ENCODE data around the gene LUZP4. TPM values are rescaled to one million over a fixed set of nuclear protein-coding genes. Genes with fewer than 3 reads are reported as not detected.

Gene LUZP4, protein sequence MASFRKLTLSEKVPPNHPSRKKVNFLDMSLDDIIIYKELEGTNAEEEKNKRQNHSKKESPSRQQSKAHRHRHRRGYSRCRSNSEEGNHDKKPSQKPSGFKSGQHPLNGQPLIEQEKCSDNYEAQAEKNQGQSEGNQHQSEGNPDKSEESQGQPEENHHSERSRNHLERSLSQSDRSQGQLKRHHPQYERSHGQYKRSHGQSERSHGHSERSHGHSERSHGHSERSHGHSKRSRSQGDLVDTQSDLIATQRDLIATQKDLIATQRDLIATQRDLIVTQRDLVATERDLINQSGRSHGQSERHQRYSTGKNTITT
- total RNA-seq, result not detected
- long read RNA-seq, result 0 reads

DNA sequence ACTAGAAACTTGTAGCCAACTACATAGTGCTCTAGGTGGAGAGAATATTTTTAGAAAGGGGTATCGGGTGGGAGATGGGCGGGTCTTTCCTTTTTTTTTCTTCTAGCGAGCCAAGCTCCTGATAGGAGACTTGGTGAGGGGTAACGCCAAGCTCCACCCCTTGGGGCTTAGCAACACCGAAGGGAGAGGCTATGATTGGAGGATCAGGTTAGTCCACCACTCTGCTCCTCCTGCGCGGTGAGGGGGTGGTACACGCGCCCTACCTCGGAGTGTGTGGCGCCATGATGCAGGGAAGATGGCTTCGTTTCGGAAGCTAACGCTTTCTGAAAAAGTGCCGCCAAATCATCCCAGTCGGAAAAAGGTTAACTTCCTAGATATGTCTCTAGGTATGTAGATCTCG lies at the start of gene LUZP4:
LUZP4 (plus strand) TSS at position 251 of the 400 bp plus-strand sequence; CDS start at position 296, 45 bp downstream.
- Histone ChIP-seq H3K4me3 (no peak within 1 kb of the TSS), H3K27me3 (ENCODE audit: low read depth) (no peaks in the 10 kb centered on the region), H3K36me3 (no peaks in the 10 kb centered on the region), H3K9me3 (no peaks in the 10 kb centered on the region), H3K4me1 (no peaks in the 10 kb centered on the region), H3K27ac (no peak within 1 kb of the TSS)
- TF ChIP-seq, protein P1, sequence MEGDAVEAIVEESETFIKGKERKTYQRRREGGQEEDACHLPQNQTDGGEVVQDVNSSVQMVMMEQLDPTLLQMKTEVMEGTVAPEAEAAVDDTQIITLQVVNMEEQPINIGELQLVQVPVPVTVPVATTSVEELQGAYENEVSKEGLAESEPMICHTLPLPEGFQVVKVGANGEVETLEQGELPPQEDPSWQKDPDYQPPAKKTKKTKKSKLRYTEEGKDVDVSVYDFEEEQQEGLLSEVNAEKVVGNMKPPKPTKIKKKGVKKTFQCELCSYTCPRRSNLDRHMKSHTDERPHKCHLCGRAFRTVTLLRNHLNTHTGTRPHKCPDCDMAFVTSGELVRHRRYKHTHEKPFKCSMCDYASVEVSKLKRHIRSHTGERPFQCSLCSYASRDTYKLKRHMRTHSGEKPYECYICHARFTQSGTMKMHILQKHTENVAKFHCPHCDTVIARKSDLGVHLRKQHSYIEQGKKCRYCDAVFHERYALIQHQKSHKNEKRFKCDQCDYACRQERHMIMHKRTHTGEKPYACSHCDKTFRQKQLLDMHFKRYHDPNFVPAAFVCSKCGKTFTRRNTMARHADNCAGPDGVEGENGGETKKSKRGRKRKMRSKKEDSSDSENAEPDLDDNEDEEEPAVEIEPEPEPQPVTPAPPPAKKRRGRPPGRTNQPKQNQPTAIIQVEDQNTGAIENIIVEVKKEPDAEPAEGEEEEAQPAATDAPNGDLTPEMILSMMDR (IDR thresholded peaks at IDR 0.05), result no peak
- no peak for DNase-seq
- intact Hi-C loops (cut with DNase I), result no loop called here
- no peak for ATAC-seq

DNA sequence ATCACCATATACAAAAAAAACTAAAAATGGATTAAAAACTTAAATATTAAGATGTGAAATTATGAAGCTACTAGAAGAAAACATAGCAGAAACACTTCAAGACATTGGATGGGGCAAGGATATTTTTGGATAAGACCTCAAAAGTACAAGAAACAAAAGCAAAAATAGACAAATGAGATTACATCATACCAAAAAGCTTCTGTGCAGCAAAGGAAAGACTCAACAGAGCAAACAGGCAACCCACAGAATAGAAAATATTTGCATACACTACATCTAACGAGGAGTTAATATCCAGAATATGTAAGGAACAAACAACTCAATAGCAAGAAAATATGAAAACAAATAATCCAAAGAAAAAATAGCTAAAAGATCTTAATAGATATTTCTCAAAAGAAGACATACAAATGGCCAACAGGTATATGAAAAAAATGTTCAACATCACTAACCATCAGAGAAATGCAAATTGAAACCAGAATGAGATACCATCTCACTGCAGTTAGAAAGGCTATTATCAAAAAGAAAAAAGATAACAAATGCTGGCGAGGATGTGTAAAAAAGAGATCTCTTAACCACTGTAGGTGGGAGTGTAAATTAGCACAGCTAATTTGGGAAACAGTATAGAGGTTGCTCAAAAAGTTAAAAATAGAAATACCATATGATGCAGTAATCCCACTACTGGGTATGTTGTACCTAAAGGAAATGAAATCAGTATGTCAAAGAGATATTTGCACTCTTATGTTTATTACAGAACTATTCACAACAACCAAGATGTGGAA lies 37.9 kb upstream of the LUZP4 start:
- H3K27me3 ChIP-seq (ENCODE audit: low read depth), result no peaks in the 10 kb centered on the region
- no peaks in the 10 kb centered on the region for H3K9me3 ChIP-seq
- intact Hi-C loops (cut with DNase I), result no loop called here
- DNase-seq, result no peak
- H3K36me3 ChIP-seq, result no peaks in the 10 kb centered on the region
- TF ChIP-seq, protein P1 (IDR thresholded peaks at IDR 0.05), result no peak
- H3K4me3 ChIP-seq, result no peak overlapping the region
- no peaks in the 10 kb centered on the region for H3K4me1 ChIP-seq
- ATAC-seq, result no peak
- no peak overlapping the region for H3K27ac ChIP-seq

DNA sequence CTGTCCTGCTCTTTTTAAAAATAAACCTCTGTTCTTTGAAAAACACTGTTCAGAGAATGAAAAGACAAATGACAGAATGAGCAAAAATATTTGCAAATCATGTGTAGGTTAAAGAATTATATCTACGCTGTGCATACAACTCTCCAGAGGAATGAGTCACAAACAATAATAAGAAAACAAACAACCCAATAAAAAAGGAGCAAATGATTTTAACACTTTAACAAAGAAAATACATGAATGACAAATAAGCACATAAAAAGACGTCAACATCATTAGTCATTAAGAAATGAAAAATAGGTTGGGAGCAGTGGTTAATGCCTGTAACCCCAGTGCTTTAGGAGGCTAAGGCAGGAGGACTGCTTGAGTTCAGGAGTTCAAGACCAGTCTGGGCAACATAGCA lies 34.5 kb upstream of the LUZP4 start:
- no peaks in the 10 kb centered on the region for H3K9me3 ChIP-seq
- intact Hi-C loops (cut with DNase I), result no loop called here
- H3K4me3 ChIP-seq, result no peak overlapping the region
- H3K4me1 ChIP-seq, result no peaks in the 10 kb centered on the region
- no peak overlapping the region for H3K27ac ChIP-seq
- DNase-seq (no peak), ATAC-seq (no peak)
- no peaks in the 10 kb centered on the region for H3K27me3 ChIP-seq (ENCODE audit: low read depth)
- TF ChIP-seq, protein P1 (IDR thresholded peaks at IDR 0.05), result no peak
- no peaks in the 10 kb centered on the region for H3K36me3 ChIP-seq

DNA sequence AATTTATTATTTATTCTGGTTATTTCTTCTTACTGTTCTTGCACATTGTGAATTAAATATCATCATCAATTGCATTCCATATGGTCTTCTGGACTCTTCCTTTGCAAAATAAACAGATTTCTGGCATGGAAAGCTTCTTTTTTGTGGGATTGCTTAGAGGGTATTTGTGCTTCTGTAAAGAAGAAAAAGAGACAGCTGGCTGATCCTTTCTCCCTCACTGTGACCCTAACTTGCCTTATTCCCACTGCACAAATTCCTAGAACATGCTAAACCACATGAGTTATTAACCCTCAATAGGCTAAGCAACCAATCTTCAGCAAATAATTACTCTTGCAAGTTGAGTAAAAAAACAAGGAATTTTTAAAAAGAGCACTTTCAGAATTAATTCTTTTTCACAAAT lies 31.8 kb upstream of the LUZP4 start:
- ATAC-seq (no peak), DNase-seq (no peak)
- H3K4me1 ChIP-seq, result no peaks in the 10 kb centered on the region
- H3K27me3 ChIP-seq (ENCODE audit: low read depth), result no peaks in the 10 kb centered on the region
- TF ChIP-seq, protein P1 (IDR thresholded peaks at IDR 0.05), result no peak
- H3K9me3 ChIP-seq, result no peaks in the 10 kb centered on the region
- H3K4me3 ChIP-seq, result no peak overlapping the region
- H3K36me3 ChIP-seq, result no peaks in the 10 kb centered on the region
- no peak overlapping the region for H3K27ac ChIP-seq
- intact Hi-C loops (cut with DNase I), result no loop called here

DNA sequence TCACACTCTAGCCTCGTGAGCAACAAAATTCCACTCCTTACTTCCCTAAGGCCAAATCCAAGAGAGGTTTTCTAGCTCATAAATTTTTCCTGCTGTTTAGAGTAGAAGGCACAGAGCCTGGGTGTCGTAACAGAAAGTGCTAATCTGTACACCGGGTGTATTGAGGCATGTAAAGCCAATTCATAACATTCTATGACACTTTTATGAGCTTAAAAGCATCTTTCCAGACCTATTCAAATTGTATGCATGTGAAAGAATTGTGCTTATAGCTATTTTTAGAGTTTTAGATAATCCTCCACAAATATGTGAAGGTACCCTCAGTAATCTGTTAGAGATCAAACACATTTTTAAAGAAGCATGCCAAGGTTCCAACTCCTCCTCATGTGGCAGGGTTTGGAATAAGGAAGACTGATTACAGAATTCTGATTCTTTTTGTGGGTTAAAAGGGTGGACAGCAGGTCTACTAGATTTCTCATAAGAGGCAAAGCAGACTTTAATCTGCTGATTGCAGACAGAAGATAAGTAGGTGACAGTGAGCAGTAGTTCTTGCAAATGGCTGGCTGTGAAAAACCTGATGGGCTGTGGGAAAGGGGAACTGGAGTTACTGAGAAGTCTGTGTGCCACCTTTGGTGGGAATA lies 30.2 kb upstream of the LUZP4 start:
- no peak for ATAC-seq
- no peaks in the 10 kb centered on the region for H3K36me3 ChIP-seq
- no peak overlapping the region for H3K4me3 ChIP-seq
- H3K27me3 ChIP-seq (ENCODE audit: low read depth), result no peaks in the 10 kb centered on the region
- TF ChIP-seq, protein P1 (IDR thresholded peaks at IDR 0.05), result no peak
- no peaks in the 10 kb centered on the region for H3K4me1 ChIP-seq
- no peak overlapping the region for H3K27ac ChIP-seq
- DNase-seq, result no peak
- intact Hi-C loops (cut with DNase I), result no loop called here
- no peaks in the 10 kb centered on the region for H3K9me3 ChIP-seq
